Caco-2 (cell line): ENCODE data around the gene MRPL40. TPM values are rescaled to one million over a fixed set of nuclear protein-coding genes. Genes with fewer than 3 reads are reported as not detected.

Source experiments
- BruUV-seq: library from RNA; stranded (reverse); fragments of 400-500 nt; replicated peaks from 2 replicates; lab custom pipeline; 2021; lab: Mats Ljungman, UMichigan
- CTCF ChIA-PET: fragments of 300-600 bp; sonication (Branson Sonifier 250); formaldehyde crosslinking; loops from one replicate; lab custom pipeline; 2022; ENCODE audit warnings: antibody characterized with exemption; lab: Charles Lee
- POLR2A ChIA-PET: fragments of 300-600 bp; sonication (Branson Sonifier 250); formaldehyde crosslinking; loops from one replicate; lab custom pipeline; 2022; ENCODE audit warnings: antibody characterized with exemption; lab: Charles Lee
- DNase-seq, 2 experiments: peaks; one replicate each; pipeline versions ENCODE4 v3.0.0 to v3.0.0-alpha.2; 2020 to 2022
- H3K27me3 ChIP-seq: replicated peaks from 2 replicates; pipeline ENCODE4 v1.6.0; 2011; ENCODE audit warnings: low read length; ENCODE audit not compliant: control insufficient read depth, insufficient read depth
- H3K36me3 ChIP-seq: 2 replicates; pipeline ENCODE4 v1.5.1; 2011; ENCODE audit warnings: low read length; ENCODE audit not compliant: control insufficient read depth, insufficient read depth
- H3K4me1 ChIP-seq: fragments of 250-450 bp; sonication (Bioruptor Pico); 2 replicates; pipeline ENCODE4 v1.5.1; 2020; ENCODE audit warnings: mild to moderate bottlenecking
- H3K4me3 ChIP-seq: 2 replicates; pipeline ENCODE4 v1.5.1; 2011; ENCODE audit warnings: low read depth, mild to moderate bottlenecking, control low read depth, low read length
- H3K9me3 ChIP-seq: fragments of 250-450 bp; sonication (Bioruptor Pico); 2 replicates; pipeline ENCODE4 v1.5.1; 2020; ENCODE audit warnings: mild to moderate bottlenecking, moderate library complexity
- H3K27ac Mint-ChIP-seq: one replicate; pipeline ENCODE4 v1.8.0; 2022; ENCODE audit warnings: mixed read lengths; ENCODE audit not compliant: unreplicated experiment
- H3K27me3 Mint-ChIP-seq: one replicate; pipeline ENCODE4 v1.8.0; 2022; ENCODE audit warnings: mixed read lengths; ENCODE audit not compliant: insufficient read depth, unreplicated experiment
- H3K36me3 Mint-ChIP-seq: one replicate; pipeline ENCODE4 v1.8.0; 2022; ENCODE audit warnings: mild to moderate bottlenecking, mixed read lengths; ENCODE audit not compliant: insufficient read depth, unreplicated experiment
- H3K4me1 Mint-ChIP-seq: one replicate; pipeline ENCODE4 v1.8.0; 2022; ENCODE audit warnings: low read depth, mixed read lengths; ENCODE audit not compliant: unreplicated experiment
- H3K4me3 Mint-ChIP-seq: one replicate; pipeline ENCODE4 v1.8.0; 2022; ENCODE audit warnings: mild to moderate bottlenecking, moderate library complexity, mixed read lengths; ENCODE audit not compliant: unreplicated experiment
- H3K9me3 Mint-ChIP-seq: one replicate; pipeline ENCODE4 v1.8.0; 2022; ENCODE audit warnings: mixed read lengths; ENCODE audit not compliant: unreplicated experiment
- intact Hi-C: fragments of 100-400 bp; cut with micrococcal nuclease; formaldehyde crosslinking; loops from one replicate; pipeline ENCODE4 v1.10.0; 2022; ENCODE audit not compliant: unreplicated experiment
- total RNA-seq: library from RNA; stranded (reverse); gene quantifications from 2 replicates; pipeline ENCODE4 v1.2.3, GENCODE V29; 2022
- TF ChIP-seq, protein P1 (sequence below), 2 experiments: fragments of 200-600 bp in 1 of 2; IDR thresholded peaks; 1 replicate in 1 of 2; 2 replicates in 1 of 2; pipeline versions ENCODE4 v1.5.1 to v1.8.0; 2011 to 2022; ENCODE audit warnings: antibody characterized with exemption in 1 of 2, control low read depth in 1 of 2, inconsistent platforms in 1 of 2, low read depth in 1 of 2, low read length in 1 of 2, mild to moderate bottlenecking in 1 of 2, moderate library complexity in 1 of 2; ENCODE audit not compliant: insufficient read depth in 1 of 2, severe bottlenecking in 1 of 2, unreplicated experiment in 1 of 2

MRPL40 gene
- total RNA-seq, 1 experiment from 2014 or later, result 42.7 TPM

DNA sequence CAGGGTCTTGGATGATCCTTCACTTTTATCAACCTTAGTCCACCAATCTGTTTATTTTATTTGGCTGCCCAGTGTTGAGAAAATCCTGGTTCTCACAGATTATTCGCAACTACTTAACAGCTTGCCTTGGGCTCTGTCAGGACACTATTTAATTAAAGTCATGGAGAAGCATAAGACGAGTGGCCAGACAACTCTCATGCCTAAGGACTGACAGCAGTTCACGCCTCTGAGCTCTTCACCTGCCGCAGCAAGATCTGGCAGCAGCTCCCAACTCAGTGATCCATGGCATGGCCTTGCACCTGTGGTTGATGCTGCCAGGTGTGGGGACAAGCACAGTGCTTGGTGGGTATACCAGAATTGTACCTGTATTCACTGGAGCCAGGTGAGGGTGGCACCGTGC lies 38.6 kb upstream of the MRPL40 start:
- intact Hi-C loops, result no loop called here
- H3K4me3 Mint-ChIP-seq, result no peak overlapping the region
- no peaks in the 10 kb centered on the region for H3K27me3 ChIP-seq
- POLR2A ChIA-PET, result no interaction called here
- H3K4me3 ChIP-seq, result no peak overlapping the region
- no peaks in the 10 kb centered on the region for H3K9me3 ChIP-seq
- no TSS peak for BruUV-seq
- CTCF ChIA-PET, result no interaction called here
- no peak overlapping the region for H3K27ac Mint-ChIP-seq
- TF ChIP-seq, protein P1, sequence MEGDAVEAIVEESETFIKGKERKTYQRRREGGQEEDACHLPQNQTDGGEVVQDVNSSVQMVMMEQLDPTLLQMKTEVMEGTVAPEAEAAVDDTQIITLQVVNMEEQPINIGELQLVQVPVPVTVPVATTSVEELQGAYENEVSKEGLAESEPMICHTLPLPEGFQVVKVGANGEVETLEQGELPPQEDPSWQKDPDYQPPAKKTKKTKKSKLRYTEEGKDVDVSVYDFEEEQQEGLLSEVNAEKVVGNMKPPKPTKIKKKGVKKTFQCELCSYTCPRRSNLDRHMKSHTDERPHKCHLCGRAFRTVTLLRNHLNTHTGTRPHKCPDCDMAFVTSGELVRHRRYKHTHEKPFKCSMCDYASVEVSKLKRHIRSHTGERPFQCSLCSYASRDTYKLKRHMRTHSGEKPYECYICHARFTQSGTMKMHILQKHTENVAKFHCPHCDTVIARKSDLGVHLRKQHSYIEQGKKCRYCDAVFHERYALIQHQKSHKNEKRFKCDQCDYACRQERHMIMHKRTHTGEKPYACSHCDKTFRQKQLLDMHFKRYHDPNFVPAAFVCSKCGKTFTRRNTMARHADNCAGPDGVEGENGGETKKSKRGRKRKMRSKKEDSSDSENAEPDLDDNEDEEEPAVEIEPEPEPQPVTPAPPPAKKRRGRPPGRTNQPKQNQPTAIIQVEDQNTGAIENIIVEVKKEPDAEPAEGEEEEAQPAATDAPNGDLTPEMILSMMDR (IDR thresholded peaks at IDR 0.05; ENCODE audit: insufficient read depth in 1 of 2, low read depth in 1 of 2, low read length in 1 of 2, severe bottlenecking in 1 of 2, unreplicated experiment in 1 of 2), result no peak
- no peaks in the 10 kb centered on the region for H3K4me1 Mint-ChIP-seq
- H3K9me3 Mint-ChIP-seq, result no peaks in the 10 kb centered on the region
- H3K36me3 Mint-ChIP-seq, result peaks cover 79% of the 10 kb centered on the region
- H3K27me3 Mint-ChIP-seq, result no peaks in the 10 kb centered on the region
- no peaks in the 10 kb centered on the region for H3K4me1 ChIP-seq
- peaks cover 2% of the 10 kb centered on the region for H3K36me3 ChIP-seq
- DNase-seq, result no peak

DNA sequence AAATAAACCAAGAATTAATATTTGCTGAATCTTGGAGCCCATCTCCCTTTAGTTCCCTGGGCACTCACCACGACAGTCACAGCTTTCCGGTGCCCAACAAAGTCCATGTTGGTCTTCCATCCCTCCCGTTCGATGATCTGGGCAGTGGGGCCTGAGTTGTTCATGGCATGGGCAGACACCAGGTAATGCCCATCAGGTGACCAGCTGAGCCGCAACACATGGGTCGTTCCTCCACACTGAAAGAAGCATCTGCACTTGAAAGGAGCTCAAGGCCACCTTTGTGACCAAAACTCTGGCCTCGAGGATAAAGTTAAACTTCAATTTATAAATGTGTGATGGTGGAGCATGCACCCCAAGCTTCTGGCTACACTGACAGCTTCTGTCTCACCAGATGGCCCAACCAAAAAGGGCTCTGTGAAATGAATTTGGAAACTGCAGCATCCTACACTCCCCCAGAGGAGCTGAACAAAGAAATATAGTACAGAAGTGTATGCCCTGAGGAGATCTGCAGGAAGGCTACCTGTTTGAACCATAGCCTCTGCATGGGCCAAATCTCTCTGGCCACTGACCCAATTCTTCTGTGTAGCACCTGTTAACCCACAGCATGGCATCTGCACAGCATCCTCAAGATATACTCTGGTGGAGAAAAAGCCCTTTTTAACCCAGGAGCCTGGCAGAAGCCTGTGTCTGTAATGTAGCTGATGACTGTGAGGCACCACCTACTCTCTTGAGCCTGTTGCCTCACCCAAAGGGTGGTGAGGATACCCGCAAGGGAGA lies 37.9 kb upstream of the MRPL40 start:
- CTCF ChIA-PET, result no interaction called here
- no peak overlapping the region for H3K4me3 ChIP-seq
- POLR2A ChIA-PET, result no interaction called here

DNA sequence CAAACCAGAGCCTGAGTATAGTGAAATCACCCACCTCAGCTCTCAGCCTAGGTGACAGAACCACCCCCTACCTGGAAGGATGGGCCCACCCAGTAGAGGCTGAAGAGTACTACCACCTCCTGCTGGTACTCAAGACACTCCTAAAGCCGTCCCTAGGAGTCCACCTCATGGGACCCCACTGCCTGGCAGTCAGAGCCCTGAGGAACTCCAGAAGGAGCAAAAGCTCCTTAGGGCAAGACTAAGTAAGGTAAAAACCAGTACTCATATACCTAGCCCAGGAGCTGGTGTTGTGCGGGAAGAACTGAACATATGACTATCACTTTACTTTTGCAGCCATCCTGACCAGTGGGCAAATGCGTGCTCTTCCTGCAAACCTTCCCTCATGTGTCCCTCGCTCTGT lies 37.1 kb upstream of the MRPL40 start:
- TF ChIP-seq, protein P1 (IDR thresholded peaks at IDR 0.05; ENCODE audit: insufficient read depth in 1 of 2, low read depth in 1 of 2, low read length in 1 of 2, severe bottlenecking in 1 of 2, unreplicated experiment in 1 of 2), result no peak
- intact Hi-C loops, result no loop called here

More for the DNA sequence above, 37.9 kb upstream of the MRPL40 start:
- BruUV-seq, result no TSS peak
- H3K4me1 ChIP-seq, result no peaks in the 10 kb centered on the region
- H3K36me3 ChIP-seq, result peaks cover 2% of the 10 kb centered on the region; the same call in 1 of the 2 replicates
- H3K27me3 ChIP-seq, result no peaks in the 10 kb centered on the region
- Mint-ChIP-seq H3K36me3 (peaks cover 77% of the 10 kb centered on the region), H3K4me1 (no peaks in the 10 kb centered on the region), H3K27ac (no peak overlapping the region), H3K27me3 (no peaks in the 10 kb centered on the region), H3K4me3 (no peak overlapping the region), H3K9me3 (no peaks in the 10 kb centered on the region)
- TF ChIP-seq, protein P1 (IDR thresholded peaks at IDR 0.05; ENCODE audit: insufficient read depth in 1 of 2, low read depth in 1 of 2, low read length in 1 of 2, severe bottlenecking in 1 of 2, unreplicated experiment in 1 of 2), result no peak
- intact Hi-C loops, result no loop called here
- no peaks in the 10 kb centered on the region for H3K9me3 ChIP-seq
- DNase-seq, result no peak

More for the DNA sequence above, 37.1 kb upstream of the MRPL40 start:
- DNase-seq, result no peak
- H3K9me3 Mint-ChIP-seq, result no peaks in the 10 kb centered on the region
- no peaks in the 10 kb centered on the region for H3K4me1 Mint-ChIP-seq
- Histone ChIP-seq H3K4me1 (no peaks in the 10 kb centered on the region), H3K27me3 (no peaks in the 10 kb centered on the region), H3K36me3 (peaks cover 2% of the 10 kb centered on the region; the same call in 1 of the 2 replicates), H3K4me3 (no peak overlapping the region), H3K9me3 (no peaks in the 10 kb centered on the region)
- peaks cover 73% of the 10 kb centered on the region for H3K36me3 Mint-ChIP-seq
- no peak overlapping the region for H3K4me3 Mint-ChIP-seq
- ChIA-PET CTCF (no interaction called here), POLR2A (no interaction called here)
- no peaks in the 10 kb centered on the region for H3K27me3 Mint-ChIP-seq
- no TSS peak for BruUV-seq
- no peak overlapping the region for H3K27ac Mint-ChIP-seq
